AG09319 (cell line): ENCODE data around the gene NENF.

ENCODE experiments used
- DNase-seq: peaks from one replicate; pipeline ENCODE4 v3.0.0-alpha.2; 2010; ENCODE audit warnings: low read depth; ENCODE audit errors: extremely low read depth
- CTCF ChIP-seq: IDR thresholded peaks from 2 replicates; pipeline ENCODE4 v1.5.1; 2011; ENCODE audit warnings: low read depth, mild to moderate bottlenecking, inconsistent platforms, low read length, moderate library complexity

NENF gene

GRCh38 chr1:212454741-212455140, 22.0 kb downstream of the NENF start:
- no peak for DNase-seq
- TF ChIP-seq CTCF = no peak

- DNase-seq = no peak
- no peak for TF ChIP-seq CTCF
These were observed 22.7 kb downstream of the NENF start for GRCh38 chr1:212455401-212455800.

GRCh38 chr1:212455803-212456528, 23.2 kb downstream of the NENF start:
- no peak; the same call in none of the 2 replicates for TF ChIP-seq CTCF
- DNase-seq = peak; percentile 54

- peak; percentile 37 for TF ChIP-seq CTCF
- no peak for DNase-seq
These were observed 25.1 kb downstream of the NENF start for GRCh38 chr1:212457740-212458338.

- TF ChIP-seq CTCF = no peak
- DNase-seq = no peak
These were observed 26.1 kb downstream of the NENF start for GRCh38 chr1:212458817-212459216.

DNA sequence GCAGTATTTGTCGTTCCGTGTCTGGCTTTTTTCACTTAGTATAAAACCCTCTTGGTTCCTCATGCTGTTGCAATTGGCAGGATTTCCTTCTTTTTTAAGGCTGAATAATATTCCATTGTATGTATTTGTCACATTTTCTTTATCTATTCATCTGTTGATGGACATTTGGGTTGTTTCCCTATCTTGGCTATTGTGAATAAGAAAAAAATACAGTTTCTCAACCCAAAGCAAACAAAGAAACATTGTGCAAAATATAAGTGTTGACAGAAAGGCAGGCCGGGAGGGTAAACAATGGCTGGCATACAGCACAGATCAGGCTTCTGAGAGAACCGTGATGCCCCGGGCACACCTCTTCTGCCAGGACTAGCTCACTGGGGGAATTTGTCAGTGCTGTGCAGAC, 26.9 kb downstream of the NENF start:
- no peak for DNase-seq

More for the DNA sequence above, 26.9 kb downstream of the NENF start:
- TF ChIP-seq CTCF = no peak
